GM12891 (cell line): Measurements from ENCODE around the gene SND1.

Source experiments
- PAX5 ChIP-seq: IDR thresholded peaks from 2 replicates; pipeline ENCODE4 v1.6.1; 2011; ENCODE audit warnings: low read length, moderate library complexity, mild to moderate bottlenecking; ENCODE audit not compliant: insufficient read depth, severe bottlenecking
- POLR2A ChIP-seq: IDR thresholded peaks from 2 replicates; pipeline ENCODE4 v1.6.1; 2011; ENCODE audit warnings: low read depth, low read length, control low read depth
- POLR2AphosphoS5 ChIP-seq: IDR thresholded peaks from 2 replicates; pipeline ENCODE4 v1.6.1; 2011; ENCODE audit warnings: low read depth, low read length, control low read depth
- SPI1 ChIP-seq: IDR thresholded peaks from 2 replicates; pipeline ENCODE4 v1.6.1; 2011; ENCODE audit warnings: low read depth, low read length, control low read depth

- TF ChIP-seq POLR2AphosphoS5 (no peak), SPI1 (no peak), POLR2A (no peak), PAX5 (no peak)
Observed at GRCh38 chr7:127657500-127657899, 5.5 kb downstream of the SND1 start.
